AG09309 (cell line): Measurements from ENCODE around the gene NTRK2.

Experiments
- DNase-seq: peaks from one replicate; pipeline ENCODE4 v3.0.0-alpha.2; 2010; ENCODE audit warnings: low read depth
- H3K4me3 ChIP-seq: 2 replicates; pipeline ENCODE4 v1.5.1; 2011; ENCODE audit warnings: mild to moderate bottlenecking, low read depth, low read length, moderate library complexity; ENCODE audit not compliant: control insufficient read depth
- CTCF ChIP-seq: IDR thresholded peaks from 2 replicates; pipeline ENCODE4 v1.5.1; 2011; ENCODE audit warnings: mild to moderate bottlenecking, low read depth, low read length, inconsistent platforms; ENCODE audit not compliant: insufficient read depth, control insufficient read depth; ENCODE audit errors: missing control alignments

NTRK2 gene

GRCh38 chr9:85016384-85017006 is 347.0 kb downstream of the NTRK2 start:
- no peak for TF ChIP-seq CTCF

GRCh38 chr9:85020791-85021190 is 351.3 kb downstream of the NTRK2 start:
- no peak for DNase-seq
- no peak overlapping the region for H3K4me3 ChIP-seq
- TF ChIP-seq CTCF: no peak

More at GRCh38 chr9:85016384-85017006, 347.0 kb downstream of the NTRK2 start:
- H3K4me3 ChIP-seq: no peak overlapping the region
- DNase-seq: no peak

- no peak for DNase-seq
- no peak for TF ChIP-seq CTCF
- H3K4me3 ChIP-seq: no peak overlapping the region
Observed at GRCh38 chr9:85021686-85022085, 352.2 kb downstream of the NTRK2 start.

- no peak for TF ChIP-seq CTCF
- no peak overlapping the region for H3K4me3 ChIP-seq
- no peak for DNase-seq
Observed at GRCh38 chr9:85024374-85024773, 354.8 kb downstream of the NTRK2 start.

GRCh38 chr9:85025638-85026037 is 356.1 kb downstream of the NTRK2 start:
- no peak overlapping the region for H3K4me3 ChIP-seq
- no peak for TF ChIP-seq CTCF
- DNase-seq: no peak

GRCh38 chr9:85027870-85028269 is 358.3 kb downstream of the NTRK2 start:
- TF ChIP-seq CTCF: no peak
- H3K4me3 ChIP-seq: no peak overlapping the region
- DNase-seq: no peak
